Panc1 (cell line): Measurements from ENCODE around the gene PREP.

Source experiments
- POLR2AphosphoS5 ChIP-seq: IDR thresholded peaks from 2 replicates; pipeline ENCODE4 v1.6.1; 2012; ENCODE audit warnings: mild to moderate bottlenecking, low read depth, low read length, moderate library complexity
- TCF7L2 ChIP-seq: IDR thresholded peaks from 2 replicates; pipeline ENCODE4 v1.6.1; 2011; ENCODE audit warnings: mild to moderate bottlenecking, low read depth, low read length, inconsistent platforms
- TF ChIP-seq, protein P1 (sequence below): fragments of 450-650 bp; IDR thresholded peaks from 2 replicates; pipeline ENCODE4 v1.5.1; 2017; ENCODE audit warnings: mild to moderate bottlenecking
- TF ChIP-seq, protein P2 (sequence below), 2 experiments: IDR thresholded peaks; 2 replicates each; pipeline ENCODE4 v1.6.1; 2011 to 2012; ENCODE audit warnings: low read depth in 2 of 2, control low read depth in 1 of 2, low read length in 1 of 2, mild to moderate bottlenecking in 1 of 2, moderate library complexity in 1 of 2; ENCODE audit not compliant: insufficient read depth in 1 of 2

DNA sequence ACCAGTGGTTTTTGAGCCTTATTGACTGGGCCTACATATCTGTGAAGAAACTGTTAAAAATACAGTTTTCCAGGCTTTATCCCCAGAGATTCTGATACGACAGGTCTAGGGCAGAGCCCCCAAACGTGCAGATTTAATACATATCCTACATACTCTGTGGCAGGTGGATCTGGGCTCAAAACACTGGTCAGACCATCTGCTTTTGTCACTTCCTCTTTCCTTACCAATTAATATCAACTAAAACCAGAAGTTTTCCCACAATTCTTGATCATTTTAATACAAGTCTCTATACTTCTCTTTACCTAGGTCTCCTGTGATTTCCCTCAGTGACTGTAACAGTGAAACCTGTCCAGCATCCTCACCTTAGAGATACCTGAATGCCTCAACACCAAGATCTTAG lies 108.8 kb downstream of the PREP start:
- no peak for TF ChIP-seq POLR2AphosphoS5
- no peak for TF ChIP-seq TCF7L2
- TF ChIP-seq, protein P1, sequence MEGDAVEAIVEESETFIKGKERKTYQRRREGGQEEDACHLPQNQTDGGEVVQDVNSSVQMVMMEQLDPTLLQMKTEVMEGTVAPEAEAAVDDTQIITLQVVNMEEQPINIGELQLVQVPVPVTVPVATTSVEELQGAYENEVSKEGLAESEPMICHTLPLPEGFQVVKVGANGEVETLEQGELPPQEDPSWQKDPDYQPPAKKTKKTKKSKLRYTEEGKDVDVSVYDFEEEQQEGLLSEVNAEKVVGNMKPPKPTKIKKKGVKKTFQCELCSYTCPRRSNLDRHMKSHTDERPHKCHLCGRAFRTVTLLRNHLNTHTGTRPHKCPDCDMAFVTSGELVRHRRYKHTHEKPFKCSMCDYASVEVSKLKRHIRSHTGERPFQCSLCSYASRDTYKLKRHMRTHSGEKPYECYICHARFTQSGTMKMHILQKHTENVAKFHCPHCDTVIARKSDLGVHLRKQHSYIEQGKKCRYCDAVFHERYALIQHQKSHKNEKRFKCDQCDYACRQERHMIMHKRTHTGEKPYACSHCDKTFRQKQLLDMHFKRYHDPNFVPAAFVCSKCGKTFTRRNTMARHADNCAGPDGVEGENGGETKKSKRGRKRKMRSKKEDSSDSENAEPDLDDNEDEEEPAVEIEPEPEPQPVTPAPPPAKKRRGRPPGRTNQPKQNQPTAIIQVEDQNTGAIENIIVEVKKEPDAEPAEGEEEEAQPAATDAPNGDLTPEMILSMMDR = no peak
- TF ChIP-seq, protein P2, sequence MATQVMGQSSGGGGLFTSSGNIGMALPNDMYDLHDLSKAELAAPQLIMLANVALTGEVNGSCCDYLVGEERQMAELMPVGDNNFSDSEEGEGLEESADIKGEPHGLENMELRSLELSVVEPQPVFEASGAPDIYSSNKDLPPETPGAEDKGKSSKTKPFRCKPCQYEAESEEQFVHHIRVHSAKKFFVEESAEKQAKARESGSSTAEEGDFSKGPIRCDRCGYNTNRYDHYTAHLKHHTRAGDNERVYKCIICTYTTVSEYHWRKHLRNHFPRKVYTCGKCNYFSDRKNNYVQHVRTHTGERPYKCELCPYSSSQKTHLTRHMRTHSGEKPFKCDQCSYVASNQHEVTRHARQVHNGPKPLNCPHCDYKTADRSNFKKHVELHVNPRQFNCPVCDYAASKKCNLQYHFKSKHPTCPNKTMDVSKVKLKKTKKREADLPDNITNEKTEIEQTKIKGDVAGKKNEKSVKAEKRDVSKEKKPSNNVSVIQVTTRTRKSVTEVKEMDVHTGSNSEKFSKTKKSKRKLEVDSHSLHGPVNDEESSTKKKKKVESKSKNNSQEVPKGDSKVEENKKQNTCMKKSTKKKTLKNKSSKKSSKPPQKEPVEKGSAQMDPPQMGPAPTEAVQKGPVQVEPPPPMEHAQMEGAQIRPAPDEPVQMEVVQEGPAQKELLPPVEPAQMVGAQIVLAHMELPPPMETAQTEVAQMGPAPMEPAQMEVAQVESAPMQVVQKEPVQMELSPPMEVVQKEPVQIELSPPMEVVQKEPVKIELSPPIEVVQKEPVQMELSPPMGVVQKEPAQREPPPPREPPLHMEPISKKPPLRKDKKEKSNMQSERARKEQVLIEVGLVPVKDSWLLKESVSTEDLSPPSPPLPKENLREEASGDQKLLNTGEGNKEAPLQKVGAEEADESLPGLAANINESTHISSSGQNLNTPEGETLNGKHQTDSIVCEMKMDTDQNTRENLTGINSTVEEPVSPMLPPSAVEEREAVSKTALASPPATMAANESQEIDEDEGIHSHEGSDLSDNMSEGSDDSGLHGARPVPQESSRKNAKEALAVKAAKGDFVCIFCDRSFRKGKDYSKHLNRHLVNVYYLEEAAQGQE (IDR thresholded peaks at IDR 0.05; ENCODE audit: insufficient read depth in 1 of 2, low read depth in 2 of 2, low read length in 1 of 2) = no peak
